HG03060 (cell line): ENCODE results near the gene CYP4F8.
"Not testable (repeated sequence)": the region's sequence is repeated elsewhere in the genome, so short reads cannot be mapped to it uniquely, and the experiment has no call there.

ENCODE experiments used
- ATAC-seq: cut with Tn5 transposase; IDR thresholded peaks from one replicate; pipeline ENCODE4 v1.9.1; 2021; ENCODE audit warnings: low read depth, moderate number of reproducible peaks; ENCODE audit not compliant: unreplicated experiment

The CYP4F8 gene

GRCh38 chr19:15614507-15615379 is at the start of gene CYP4F8:
TSS of gene CYP4F8 (plus strand) at chr19:15615218. CDS start at chr19:15615617, 399 bp downstream.
- no peak for ATAC-seq

- no peak for ATAC-seq
Measured at GRCh38 chr19:15570420-15570819, 44.6 kb upstream of the CYP4F8 start.

- ATAC-seq: no peak
Measured at GRCh38 chr19:15575406-15575805, 39.6 kb upstream of the CYP4F8 start.

GRCh38 chr19:15576526-15577156 is 38.4 kb upstream of the CYP4F8 start:
- ATAC-seq: no peak

- no peak for ATAC-seq
Measured at GRCh38 chr19:15577184-15577771, 37.7 kb upstream of the CYP4F8 start.

GRCh38 chr19:15583346-15583745 is 31.7 kb upstream of the CYP4F8 start:
- no peak for ATAC-seq

GRCh38 chr19:15584095-15584494 is 30.9 kb upstream of the CYP4F8 start:
- ATAC-seq: no peak

GRCh38 chr19:15584541-15585115 is 30.4 kb upstream of the CYP4F8 start:
- ATAC-seq: no peak

GRCh38 chr19:15587663-15588062 is 27.4 kb upstream of the CYP4F8 start:
- ATAC-seq: no peak

GRCh38 chr19:15588265-15588664 is 26.8 kb upstream of the CYP4F8 start:
- ATAC-seq: no peak

- no peak for ATAC-seq
Measured at GRCh38 chr19:15589760-15590451, 25.1 kb upstream of the CYP4F8 start.

- no peak for ATAC-seq
Measured at GRCh38 chr19:15591796-15592195, 23.2 kb upstream of the CYP4F8 start.

GRCh38 chr19:15592506-15592905 is 22.5 kb upstream of the CYP4F8 start:
- not testable (repeated sequence) for ATAC-seq

- not testable (repeated sequence) for ATAC-seq
Measured at GRCh38 chr19:15593766-15594165, 21.3 kb upstream of the CYP4F8 start.

- ATAC-seq: no peak
Measured at GRCh38 chr19:15595069-15595468, 19.9 kb upstream of the CYP4F8 start.

- not testable (repeated sequence) for ATAC-seq
Measured at GRCh38 chr19:15607978-15608925, 6.8 kb upstream of the CYP4F8 start.

GRCh38 chr19:15609261-15609660 is 5.8 kb upstream of the CYP4F8 start:
- no peak for ATAC-seq

- no peak for ATAC-seq
Measured at GRCh38 chr19:15612342-15612741, 2.7 kb upstream of the CYP4F8 start.

- ATAC-seq: no peak
Measured at GRCh38 chr19:15613338-15613737, 1.7 kb upstream of the CYP4F8 start.
